ENCODE results near the gene KCNQ5. TPM values are rescaled to one million over a fixed set of nuclear protein-coding genes. Genes with fewer than 3 reads are reported as not detected.
"Not testable (repeated sequence)": the region's sequence is repeated elsewhere in the genome, so short reads cannot be mapped to it uniquely, and the experiment has no call there.

KCNQ5 gene
- total RNA-seq, 4 donors from 2014 or later = 1.1 to 14.6 (median 9.0) TPM

DNA sequence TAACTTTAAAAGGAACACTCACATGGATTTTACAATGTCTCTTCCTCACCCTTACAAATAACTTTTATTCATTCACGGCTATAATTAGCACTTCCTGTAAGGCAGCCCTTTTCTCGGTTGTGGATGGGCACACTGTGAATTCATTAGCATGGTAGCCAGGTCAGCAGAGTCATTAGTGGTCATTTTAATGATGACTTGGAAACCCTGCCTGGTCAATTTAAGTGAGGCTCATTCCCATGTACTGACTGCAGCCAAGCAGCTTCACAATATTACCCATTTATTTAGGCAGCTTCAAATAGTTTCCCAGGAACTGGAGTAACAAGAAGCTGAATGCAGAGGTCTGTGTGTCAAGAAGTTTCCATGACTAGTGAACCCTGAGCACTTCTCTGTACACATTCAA is 354.6 kb downstream of the KCNQ5 start:
- no peak for TF ChIP-seq POLR2A (IDR thresholded peaks at IDR 0.05)
- TF ChIP-seq, protein P1, sequence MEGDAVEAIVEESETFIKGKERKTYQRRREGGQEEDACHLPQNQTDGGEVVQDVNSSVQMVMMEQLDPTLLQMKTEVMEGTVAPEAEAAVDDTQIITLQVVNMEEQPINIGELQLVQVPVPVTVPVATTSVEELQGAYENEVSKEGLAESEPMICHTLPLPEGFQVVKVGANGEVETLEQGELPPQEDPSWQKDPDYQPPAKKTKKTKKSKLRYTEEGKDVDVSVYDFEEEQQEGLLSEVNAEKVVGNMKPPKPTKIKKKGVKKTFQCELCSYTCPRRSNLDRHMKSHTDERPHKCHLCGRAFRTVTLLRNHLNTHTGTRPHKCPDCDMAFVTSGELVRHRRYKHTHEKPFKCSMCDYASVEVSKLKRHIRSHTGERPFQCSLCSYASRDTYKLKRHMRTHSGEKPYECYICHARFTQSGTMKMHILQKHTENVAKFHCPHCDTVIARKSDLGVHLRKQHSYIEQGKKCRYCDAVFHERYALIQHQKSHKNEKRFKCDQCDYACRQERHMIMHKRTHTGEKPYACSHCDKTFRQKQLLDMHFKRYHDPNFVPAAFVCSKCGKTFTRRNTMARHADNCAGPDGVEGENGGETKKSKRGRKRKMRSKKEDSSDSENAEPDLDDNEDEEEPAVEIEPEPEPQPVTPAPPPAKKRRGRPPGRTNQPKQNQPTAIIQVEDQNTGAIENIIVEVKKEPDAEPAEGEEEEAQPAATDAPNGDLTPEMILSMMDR (IDR thresholded peaks at IDR 0.05) = no peak
- H3K36me3 ChIP-seq = no peaks in the 10 kb centered on the region
- 41 to 44% methylated on average over 2 of the region's 2 CpGs for WGBS, 2 donors
- intact Hi-C loops (cut with DNase I) = no loop called here
- no peaks in the 10 kb centered on the region for H3K27me3 ChIP-seq
- H3K27ac ChIP-seq = peak overlapping the region in 1 of 3 donors; percentile 94
- no peak overlapping the region for H3K4me3 ChIP-seq (replicated peaks in 1 of 3)
- peaks cover 12 to 13% of the 10 kb centered on the region in 2 donors for H3K4me1 ChIP-seq
- no peaks in the 10 kb centered on the region for H3K9me3 ChIP-seq
- DNase-seq = no peak

DNA sequence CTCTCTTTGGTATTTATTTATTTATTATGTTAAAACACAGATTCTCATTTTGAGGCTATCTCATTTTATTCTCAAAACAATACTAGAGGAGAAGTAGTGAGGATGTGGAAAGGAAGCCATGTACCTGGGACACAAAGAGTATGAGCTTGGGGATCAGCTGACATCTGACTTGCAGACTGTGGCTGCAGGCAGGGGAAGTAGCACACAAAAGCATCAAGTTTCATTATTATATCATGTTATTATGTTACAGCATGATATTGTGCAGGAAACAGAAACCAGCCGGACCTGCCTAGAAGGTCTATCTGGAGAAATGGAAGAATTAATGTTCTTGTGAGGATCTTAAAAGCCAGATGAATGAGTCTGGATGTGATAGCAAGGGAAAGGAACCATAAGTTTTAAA is 355.2 kb downstream of the KCNQ5 start:
- TF ChIP-seq, protein P1 (IDR thresholded peaks at IDR 0.05) = no peak
- no peak for TF ChIP-seq POLR2A (IDR thresholded peaks at IDR 0.05)
- no peaks in the 10 kb centered on the region for H3K36me3 ChIP-seq
- no peak overlapping the region for H3K27ac ChIP-seq
- H3K27me3 ChIP-seq = no peaks in the 10 kb centered on the region
- no peaks in the 10 kb centered on the region for H3K9me3 ChIP-seq
- H3K4me1 ChIP-seq = peaks cover 12 to 13% of the 10 kb centered on the region in 2 donors
- H3K4me3 ChIP-seq (replicated peaks in 1 of 3) = no peak overlapping the region
- DNase-seq = no peak
- WGBS, 2 donors = 48 to 74% methylated on average over 1 of the region's 1 CpG
- intact Hi-C loops (cut with DNase I) = no loop called here

GRCh38 chr6:72978808-72979207 is 356.9 kb downstream of the KCNQ5 start:
- DNase-seq; H3K4me3 ChIP-seq (replicated peaks in 1 of 3); H3K9me3 ChIP-seq; H3K27ac ChIP-seq; intact Hi-C loops (cut with DNase I); H3K27me3 ChIP-seq; H3K36me3 ChIP-seq: not testable (repeated sequence)
- WGBS, 2 donors = 93 to 99% methylated on average over 3 of the region's 3 CpGs
- peaks cover 10 to 11% of the 10 kb centered on the region in 2 donors for H3K4me1 ChIP-seq

- intact Hi-C loops (cut with DNase I); H3K9me3 ChIP-seq; H3K4me1 ChIP-seq; H3K27ac ChIP-seq; H3K36me3 ChIP-seq; DNase-seq; H3K27me3 ChIP-seq; H3K4me3 ChIP-seq (replicated peaks in 1 of 3): not testable (repeated sequence)
- 89 to 96% methylated on average over 8 to 13 of the region's 13 CpGs for WGBS, 2 donors
Measured at GRCh38 chr6:72984189-72984831, 362.4 kb downstream of the KCNQ5 start.

DNA sequence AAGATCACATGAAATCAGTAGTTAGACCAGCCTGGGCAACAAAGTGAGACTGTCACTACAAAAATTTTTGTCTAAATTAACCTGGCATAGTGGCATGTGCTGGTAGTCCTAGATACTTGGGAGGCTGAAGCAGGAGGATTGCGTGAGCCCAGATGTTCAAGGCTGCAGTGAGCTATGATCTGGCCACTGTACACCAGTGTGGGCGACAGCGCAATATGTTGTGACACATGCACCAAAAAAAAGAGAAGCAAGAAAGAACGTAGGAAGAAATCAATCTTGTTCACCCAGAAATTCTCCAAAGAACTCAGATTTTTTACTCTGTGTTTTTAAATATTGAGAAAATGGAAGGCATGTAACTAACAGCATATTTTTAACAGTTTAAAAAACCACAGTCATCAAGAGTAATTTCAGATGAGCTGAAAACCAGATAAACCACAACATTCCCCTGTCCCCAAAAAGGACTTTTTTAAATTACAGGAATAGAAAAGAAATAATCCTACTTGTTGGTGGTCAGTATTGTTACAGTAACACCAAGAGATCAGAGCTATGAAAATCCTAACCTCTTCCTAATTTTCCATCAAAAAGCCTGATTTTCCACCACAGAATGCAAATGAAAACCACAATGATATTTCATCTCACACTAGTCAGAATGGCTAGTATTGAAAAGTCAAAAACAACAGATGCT is 363.3 kb downstream of the KCNQ5 start:
- Histone ChIP-seq H3K4me1 (no peaks in the 10 kb centered on the region), H3K27ac (no peak overlapping the region), H3K9me3 (no peaks in the 10 kb centered on the region), H3K36me3 (no peaks in the 10 kb centered on the region), H3K27me3 (no peaks in the 10 kb centered on the region), H3K4me3 (replicated peaks in 1 of 3) (no peak overlapping the region)
- TF ChIP-seq POLR2A (IDR thresholded peaks at IDR 0.05) = no peak
- DNase-seq = no peak
- intact Hi-C loops (cut with DNase I) = no loop called here
- WGBS, 2 donors = 87 to 91% methylated on average over 4 of the region's 4 CpGs

DNA sequence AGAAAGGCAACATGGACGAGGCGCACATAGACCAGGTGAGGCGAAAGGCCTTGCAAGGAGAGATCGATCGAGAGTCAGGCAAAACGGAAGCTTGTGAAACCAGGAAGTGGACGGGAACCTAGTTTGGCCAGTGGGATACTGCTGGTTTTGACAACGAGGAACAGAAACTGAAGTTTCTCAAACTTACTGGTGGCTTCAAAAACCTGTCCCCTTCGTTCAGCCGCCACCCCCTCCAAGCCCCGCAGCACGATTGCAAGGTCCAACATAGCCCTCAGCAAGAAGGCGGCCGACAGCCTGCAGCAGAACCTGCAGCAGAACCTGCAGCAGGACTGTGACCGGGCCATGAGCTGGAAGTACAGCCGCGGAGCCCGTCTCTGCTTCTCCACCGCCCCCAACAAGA is 365.4 kb downstream of the KCNQ5 start:
- Histone ChIP-seq H3K4me3 (replicated peaks in 1 of 3) (no peak overlapping the region), H3K27me3 (no peaks in the 10 kb centered on the region), H3K27ac (no peak overlapping the region), H3K9me3 (no peaks in the 10 kb centered on the region), H3K4me1 (no peaks in the 10 kb centered on the region), H3K36me3 (no peaks in the 10 kb centered on the region)
- no peak for DNase-seq
- WGBS, 2 donors = 91% methylated on average over 13 to 19 of the region's 19 CpGs
- TF ChIP-seq, protein P1 (IDR thresholded peaks at IDR 0.05) = no peak
- TF ChIP-seq POLR2A (IDR thresholded peaks at IDR 0.05) = no peak
- intact Hi-C loops (cut with DNase I) = no loop called here

Data from thyroid gland (tissue), 4 donors.